ENCODE results near the gene TST. TPM values are rescaled to one million over a fixed set of nuclear protein-coding genes. Genes with fewer than 3 reads are reported as not detected.

TST gene
- total RNA-seq, 1 experiment from 2014 or later: 52.2 TPM

GRCh38 chr22:37008365-37008764 is 10.9 kb downstream of the TST start:
- no TSS peak for BruUV-seq (replicated peaks)

GRCh38 chr22:37007651-37008050 is 11.6 kb downstream of the TST start:
- CTCF ChIA-PET: no interaction called here
- Mint-ChIP-seq H3K4me3 (ENCODE audit: low read depth, unreplicated experiment) (no peak overlapping the region), H3K9me3 (ENCODE audit: low read depth, unreplicated experiment) (peaks cover 4% of the 10 kb centered on the region), H3K27ac (ENCODE audit: unreplicated experiment) (no peak overlapping the region), H3K27me3 (ENCODE audit: unreplicated experiment) (peaks cover 77% of the 10 kb centered on the region), H3K36me3 (ENCODE audit: insufficient read depth, unreplicated experiment) (peaks cover 25% of the 10 kb centered on the region), H3K4me1 (ENCODE audit: low read depth, unreplicated experiment) (no peaks in the 10 kb centered on the region)
- intact Hi-C loops (cut with micrococcal nuclease; ENCODE audit: unreplicated experiment): no loop called here
- no peak for DNase-seq
- BruUV-seq (replicated peaks): no TSS peak
- no peak for TF ChIP-seq CTCF (IDR thresholded peaks at IDR 0.05; ENCODE audit: unreplicated experiment)

More at GRCh38 chr22:37008365-37008764, 10.9 kb downstream of the TST start:
- Mint-ChIP-seq H3K36me3 (ENCODE audit: insufficient read depth, unreplicated experiment) (peaks cover 31% of the 10 kb centered on the region), H3K9me3 (ENCODE audit: low read depth, unreplicated experiment) (peaks cover 4% of the 10 kb centered on the region), H3K4me1 (ENCODE audit: low read depth, unreplicated experiment) (no peaks in the 10 kb centered on the region), H3K27me3 (ENCODE audit: unreplicated experiment) (peaks cover 70% of the 10 kb centered on the region), H3K27ac (ENCODE audit: unreplicated experiment) (no peak overlapping the region), H3K4me3 (ENCODE audit: low read depth, unreplicated experiment) (no peak overlapping the region)
- TF ChIP-seq CTCF (IDR thresholded peaks at IDR 0.05; ENCODE audit: unreplicated experiment): no peak
- DNase-seq: no peak
- intact Hi-C loops (cut with micrococcal nuclease; ENCODE audit: unreplicated experiment): no loop called here
- CTCF ChIA-PET: interaction anchor here (1.6 kb wide), 1 partner anchor 11 kb away, joined by 4 read pairs; the partner anchor contains the start of genes MPST and TST

GRCh38 chr22:37002633-37003032 is 16.6 kb downstream of the TST start:
- Mint-ChIP-seq H3K9me3 (ENCODE audit: low read depth, unreplicated experiment) (no peaks in the 10 kb centered on the region), H3K4me3 (ENCODE audit: low read depth, unreplicated experiment) (no peak overlapping the region), H3K27ac (ENCODE audit: unreplicated experiment) (no peak overlapping the region), H3K4me1 (ENCODE audit: low read depth, unreplicated experiment) (no peaks in the 10 kb centered on the region), H3K27me3 (ENCODE audit: unreplicated experiment) (peaks cover 84% of the 10 kb centered on the region), H3K36me3 (ENCODE audit: insufficient read depth, unreplicated experiment) (no peaks in the 10 kb centered on the region)
- TF ChIP-seq CTCF (IDR thresholded peaks at IDR 0.05; ENCODE audit: unreplicated experiment): no peak
- intact Hi-C loops (cut with micrococcal nuclease; ENCODE audit: unreplicated experiment): no loop called here
- no TSS peak for BruUV-seq (replicated peaks)
- DNase-seq: no peak
- CTCF ChIA-PET: no interaction called here

GRCh38 chr22:37001826-37002225 is 17.4 kb downstream of the TST start:
- CTCF ChIA-PET: no interaction called here
- Mint-ChIP-seq H3K27ac (ENCODE audit: unreplicated experiment) (no peak overlapping the region), H3K27me3 (ENCODE audit: unreplicated experiment) (peaks cover 84% of the 10 kb centered on the region), H3K4me3 (ENCODE audit: low read depth, unreplicated experiment) (no peak overlapping the region), H3K36me3 (ENCODE audit: insufficient read depth, unreplicated experiment) (no peaks in the 10 kb centered on the region), H3K4me1 (ENCODE audit: low read depth, unreplicated experiment) (no peaks in the 10 kb centered on the region), H3K9me3 (ENCODE audit: low read depth, unreplicated experiment) (no peaks in the 10 kb centered on the region)
- DNase-seq: no peak
- intact Hi-C loops (cut with micrococcal nuclease; ENCODE audit: unreplicated experiment): no loop called here
- no peak for TF ChIP-seq CTCF (IDR thresholded peaks at IDR 0.05; ENCODE audit: unreplicated experiment)
- no TSS peak for BruUV-seq (replicated peaks)

All from Calu3 (cell line).